NCI-H2107 treated with DMSO at 0.1 percent for 48 hours (cell line): ENCODE data around the gene E2F8.

Experiments used
- DNase-seq: peaks from one replicate; lab custom pipeline; 2025; ENCODE audit not compliant: unreplicated experiment; lab: John Stamatoyannopoulos, UW

The E2F8 gene

DNA sequence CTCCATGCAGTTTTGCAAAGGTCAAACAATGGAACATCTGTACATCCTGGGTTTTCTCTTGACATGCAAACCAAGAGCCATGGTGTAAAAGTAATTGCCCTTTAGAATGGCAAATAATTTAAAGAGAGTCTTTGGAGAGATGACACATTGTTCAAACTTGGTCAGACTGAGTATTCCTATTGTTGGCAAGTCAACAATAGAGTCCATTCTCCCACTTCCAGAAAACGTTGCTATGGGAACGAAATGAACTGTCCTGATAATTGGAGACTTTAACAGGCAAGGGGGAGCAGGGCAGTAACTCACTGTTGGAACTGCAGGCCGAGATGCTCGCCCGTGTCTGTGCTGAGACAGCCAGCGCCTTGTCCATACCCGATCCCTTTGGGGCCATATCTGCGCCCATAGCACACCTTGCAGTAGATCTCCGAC is 52.9 kb downstream of the E2F8 start:
- DNase-seq = no peak

DNA sequence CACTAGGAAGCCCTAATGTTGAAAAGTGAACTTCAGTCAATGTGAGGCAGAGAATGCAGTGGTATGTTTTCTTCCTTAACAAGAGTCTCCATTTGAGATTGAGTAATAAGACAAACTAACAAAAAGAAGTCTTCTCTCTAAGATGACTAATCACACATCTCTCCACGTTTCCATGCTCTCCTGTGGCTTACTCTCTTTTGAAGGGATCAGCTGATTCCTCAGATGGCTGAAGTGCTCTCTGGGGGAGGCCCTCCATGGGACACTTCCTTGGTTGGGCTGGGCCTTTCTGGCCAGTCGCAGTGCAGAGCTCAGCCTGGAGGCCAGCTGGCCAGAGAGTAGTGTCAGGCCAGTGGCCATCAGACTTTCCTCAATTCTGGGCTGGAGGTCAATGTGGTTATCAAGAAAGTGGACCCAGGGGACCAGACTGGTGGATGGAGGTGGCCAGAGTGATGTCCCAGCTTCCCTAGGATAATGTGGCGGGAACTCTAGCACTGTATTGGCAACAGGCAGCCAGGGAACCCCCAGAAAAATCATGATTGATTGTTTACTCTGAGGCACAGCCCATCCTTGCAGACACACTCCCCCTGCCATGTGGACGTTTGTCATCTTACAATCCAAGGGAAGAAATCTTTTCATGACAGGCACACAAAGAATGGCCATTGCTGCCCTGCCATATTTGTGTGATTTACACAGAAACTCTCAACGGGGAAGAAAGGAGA is 53.5 kb downstream of the E2F8 start:
- DNase-seq = no peak

- DNase-seq = no peak
These were observed 55.2 kb downstream of the E2F8 start for GRCh38 chr11:19185516-19186052.

- DNase-seq = no peak
These were observed 55.7 kb downstream of the E2F8 start for GRCh38 chr11:19185036-19185435.

- DNase-seq = no peak
These were observed 57.1 kb downstream of the E2F8 start for GRCh38 chr11:19183646-19184045.

DNA sequence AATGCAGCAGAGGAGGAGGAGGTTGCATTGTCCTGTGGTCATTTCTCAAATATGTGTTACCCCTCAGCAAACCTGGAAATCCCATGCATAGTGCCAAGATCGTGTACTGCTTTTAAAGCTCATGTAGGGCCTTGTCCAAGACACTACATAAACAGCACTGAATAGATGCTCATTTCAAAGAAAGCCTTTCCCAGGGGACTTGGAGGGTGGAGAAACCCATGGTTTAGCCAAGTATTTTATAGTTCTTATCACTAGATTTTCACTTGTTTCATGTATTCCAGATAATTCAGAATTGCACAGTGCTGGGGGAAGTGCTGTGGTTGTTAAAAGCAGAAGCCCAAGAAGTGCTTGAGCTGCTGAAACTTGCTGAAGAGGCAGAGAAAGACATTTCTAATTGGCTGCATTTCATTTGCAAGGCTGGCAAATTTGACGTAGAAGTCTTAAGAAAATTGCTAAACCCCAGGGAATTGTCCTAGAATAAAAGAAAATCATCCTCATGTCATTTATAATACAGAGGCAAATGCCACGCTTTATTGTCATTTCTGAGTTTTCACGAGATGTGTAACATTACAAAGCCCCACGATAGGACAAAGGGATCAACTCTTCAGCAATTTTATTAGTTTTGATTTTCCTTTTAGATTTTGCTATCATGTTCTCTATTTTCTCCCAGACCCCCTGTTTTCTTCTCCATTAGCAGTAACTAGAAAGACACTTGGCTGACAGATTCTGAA is 59.0 kb downstream of the E2F8 start:
- DNase-seq = no peak

DNA sequence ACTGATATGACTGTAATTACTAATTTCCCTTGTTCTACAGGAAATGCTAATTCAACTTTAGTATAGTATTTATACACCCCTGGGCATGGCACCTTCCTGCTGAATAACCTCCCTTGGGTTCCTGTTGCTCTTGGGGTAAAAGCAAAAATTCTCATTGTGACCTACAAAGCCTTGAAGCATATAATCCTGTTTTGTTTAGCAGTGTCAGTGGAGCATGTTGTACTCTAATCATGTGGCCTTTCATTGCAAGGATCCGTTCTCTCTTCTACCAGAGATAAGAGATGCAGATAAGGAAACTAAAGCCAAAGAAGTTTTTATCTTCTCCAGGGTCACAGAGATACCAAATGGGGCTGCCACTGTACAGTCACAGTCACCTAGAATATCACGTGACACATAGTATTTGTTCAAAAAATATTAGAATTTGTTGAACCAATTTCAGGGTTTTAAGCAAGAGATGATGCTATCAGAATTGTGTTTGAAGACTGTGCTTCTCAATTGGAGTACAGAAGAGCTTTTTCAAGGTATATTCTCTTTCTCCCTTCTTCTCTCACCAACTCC is 64.0 kb downstream of the E2F8 start:
- no peak for DNase-seq
